Glomerular visceral epithelial cell (primary cell): ENCODE data around the gene NUMB.

Experiments
- DNase-seq: peaks from one replicate; pipeline ENCODE4 v3.0.0-alpha.2; 2016; ENCODE audit errors: extremely low spot score

The NUMB gene

DNA sequence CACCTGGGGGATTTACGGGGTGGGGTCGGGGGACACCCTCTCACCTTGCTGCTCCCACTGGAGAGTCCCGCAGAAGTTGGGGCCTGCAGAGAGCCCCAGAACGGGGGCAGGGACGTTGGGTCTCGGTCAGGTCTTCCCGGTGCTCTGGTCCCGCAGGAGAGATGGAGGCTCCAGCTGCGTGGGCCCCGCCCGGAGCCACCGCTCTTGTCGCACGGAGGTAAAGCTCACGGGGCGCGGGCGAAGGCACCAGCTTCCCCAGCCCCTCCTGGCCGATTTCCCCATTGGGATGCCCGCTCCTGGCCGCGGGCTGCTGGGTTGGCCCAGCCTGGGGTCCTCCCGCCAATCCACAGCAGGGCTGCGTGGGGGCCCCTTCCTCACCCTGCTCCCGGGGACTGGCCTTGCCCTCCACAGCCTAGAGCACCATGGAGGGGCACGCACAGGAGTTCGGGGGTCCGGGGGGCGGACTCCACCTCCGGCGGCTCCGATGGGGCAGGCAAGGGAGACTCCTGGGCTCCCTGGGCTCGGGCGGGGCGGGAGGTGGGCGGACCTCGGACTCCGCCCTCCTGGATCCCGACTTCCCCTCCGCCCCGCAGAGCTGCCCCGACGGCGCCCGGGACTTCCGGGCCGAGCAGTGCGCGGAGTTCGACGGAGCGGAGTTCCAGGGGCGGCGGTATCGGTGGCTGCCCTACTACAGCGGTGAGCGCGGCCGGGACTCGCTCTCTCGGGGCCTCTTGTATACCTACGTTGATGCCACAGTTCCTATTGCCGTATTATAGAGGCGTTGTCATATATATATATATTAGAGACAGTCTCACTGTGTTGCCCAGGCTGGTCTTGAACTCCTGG is 212.6 kb downstream of the NUMB start:
- no peak for DNase-seq

DNA sequence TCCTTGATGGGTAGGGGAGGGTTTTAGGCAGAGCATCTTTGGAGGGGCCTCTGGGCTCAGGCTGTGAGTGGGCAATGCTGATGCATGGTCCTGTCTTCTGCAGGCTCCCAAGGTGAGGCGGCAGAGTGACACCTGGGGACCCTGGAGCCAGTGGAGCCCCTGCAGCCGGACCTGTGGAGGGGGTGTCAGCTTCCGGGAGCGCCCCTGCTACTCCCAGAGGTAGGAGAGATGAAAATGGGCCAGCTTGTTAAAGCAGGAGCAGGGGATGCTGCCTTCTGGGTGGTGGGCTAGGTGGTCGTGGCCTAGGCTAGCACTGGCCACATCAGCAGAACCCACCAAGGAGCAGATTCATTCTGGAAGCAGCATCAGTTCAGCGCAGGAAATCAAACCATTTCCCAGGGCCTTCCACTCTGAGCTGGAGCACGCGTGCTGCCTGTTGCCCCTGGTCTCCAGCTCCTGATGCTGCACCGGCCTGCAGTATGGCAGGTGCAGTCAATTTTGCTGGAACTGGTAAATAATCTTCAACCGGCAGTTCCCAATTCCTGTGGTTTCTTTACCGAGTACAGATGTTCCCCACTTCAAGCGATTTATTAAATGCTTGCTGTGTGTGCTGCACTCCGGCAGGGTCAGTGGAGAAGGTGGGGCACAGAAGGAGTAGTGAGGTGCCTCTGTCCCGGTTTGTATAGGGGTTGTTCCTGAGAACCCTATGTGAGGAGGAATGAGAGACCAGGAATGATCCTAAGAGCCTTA is 213.6 kb downstream of the NUMB start:
- DNase-seq, result no peak

DNA sequence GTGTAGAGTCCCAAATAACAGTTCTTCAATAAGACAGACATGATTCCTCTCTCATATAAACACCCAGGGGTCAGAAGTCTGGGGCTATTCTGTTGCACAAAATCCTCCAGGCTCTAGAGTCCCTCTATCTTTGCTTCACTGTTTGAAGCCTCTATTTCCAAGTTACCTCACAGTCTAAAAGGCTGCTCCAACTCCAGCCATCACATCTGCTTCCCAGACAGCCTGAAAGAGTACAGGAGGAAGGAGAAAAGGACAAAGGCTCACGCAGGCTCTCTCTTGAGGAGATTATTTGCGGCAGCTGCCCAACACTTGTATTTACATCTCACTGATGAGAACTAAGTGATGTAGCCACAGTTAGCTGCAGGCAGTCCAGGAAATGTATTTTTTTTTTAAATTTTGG is 214.6 kb downstream of the NUMB start:
- DNase-seq, result no peak

DNA sequence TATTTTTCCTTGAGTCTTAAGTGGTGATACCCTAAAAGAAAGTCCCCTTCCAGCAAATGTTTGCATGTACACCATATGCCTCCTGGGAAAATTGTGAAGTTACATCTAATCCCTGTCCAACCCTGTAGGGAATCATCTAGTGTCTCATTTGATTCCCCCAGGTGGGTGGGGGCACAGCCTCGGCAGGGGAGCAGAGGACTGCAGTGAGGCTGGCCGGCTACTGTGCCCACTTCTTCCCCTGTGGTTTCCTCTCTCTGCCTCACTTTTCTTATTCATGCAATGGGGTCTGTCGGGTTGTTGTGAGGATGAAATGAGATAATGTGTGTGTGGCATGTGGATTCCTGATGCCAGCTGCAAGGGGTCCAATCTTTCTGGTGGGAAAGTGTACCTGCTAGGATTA is 215.0 kb downstream of the NUMB start:
- no peak for DNase-seq

DNA sequence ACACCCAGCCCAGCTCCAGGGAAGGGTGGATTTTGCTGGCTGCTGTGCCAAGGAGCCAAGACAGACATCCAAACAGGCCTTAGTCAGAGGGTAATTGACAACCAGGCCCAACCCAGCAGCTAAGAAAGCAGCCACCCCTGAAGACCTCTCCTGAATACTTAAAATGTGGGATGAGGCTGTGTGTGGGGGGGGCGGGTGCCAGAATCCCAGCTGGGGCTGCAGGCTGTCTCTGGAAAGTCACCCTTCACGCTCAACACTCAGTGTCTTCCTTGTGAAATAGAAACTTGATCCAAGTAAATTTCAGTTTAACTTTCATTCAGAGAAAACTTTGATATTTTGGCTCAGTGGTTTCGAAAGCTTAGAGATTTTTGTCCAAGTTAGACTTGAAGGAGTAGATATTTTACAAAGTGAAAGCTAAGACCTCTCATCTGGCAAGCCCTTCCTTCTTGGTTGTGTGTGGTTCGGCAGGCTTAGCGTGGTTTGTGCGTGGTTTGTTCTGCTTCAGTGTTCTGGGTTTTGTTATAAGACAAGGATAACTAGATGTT is 215.9 kb downstream of the NUMB start:
- DNase-seq, result peak; percentile 78

DNA sequence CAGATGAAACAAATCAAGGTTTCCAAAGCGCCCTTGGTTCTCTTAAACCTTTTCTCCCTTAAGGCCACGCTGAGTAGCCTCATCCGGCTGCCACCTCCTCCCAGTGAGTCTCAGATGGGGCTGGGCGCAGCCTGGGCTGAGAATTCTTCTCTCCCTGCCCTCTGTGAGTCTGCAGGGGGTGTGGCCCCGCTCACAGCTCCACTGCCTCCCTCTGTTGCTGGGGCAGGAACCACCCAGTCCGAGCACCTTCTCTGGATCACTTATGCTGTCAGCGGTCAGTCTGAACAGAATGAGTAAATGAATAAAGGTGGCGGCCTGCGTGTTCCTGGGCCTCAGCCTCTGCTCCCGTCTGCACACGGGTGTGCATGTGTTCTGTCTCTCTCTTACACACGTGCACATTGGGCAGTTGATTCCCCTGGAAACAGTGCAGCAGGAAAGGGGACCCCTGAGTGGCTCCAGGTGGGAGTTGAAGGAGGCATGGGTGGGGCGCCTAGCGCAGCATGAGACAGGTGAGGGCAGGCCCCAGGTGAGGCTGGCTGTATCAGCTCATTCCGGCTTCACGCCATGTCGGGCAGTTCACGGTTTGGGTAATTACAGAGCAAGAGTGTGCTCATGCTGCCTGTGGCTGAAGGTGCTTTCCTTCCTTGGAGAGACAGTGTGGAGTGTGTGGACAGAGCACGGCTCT is 216.7 kb downstream of the NUMB start:
- DNase-seq, result peak; percentile 88

DNA sequence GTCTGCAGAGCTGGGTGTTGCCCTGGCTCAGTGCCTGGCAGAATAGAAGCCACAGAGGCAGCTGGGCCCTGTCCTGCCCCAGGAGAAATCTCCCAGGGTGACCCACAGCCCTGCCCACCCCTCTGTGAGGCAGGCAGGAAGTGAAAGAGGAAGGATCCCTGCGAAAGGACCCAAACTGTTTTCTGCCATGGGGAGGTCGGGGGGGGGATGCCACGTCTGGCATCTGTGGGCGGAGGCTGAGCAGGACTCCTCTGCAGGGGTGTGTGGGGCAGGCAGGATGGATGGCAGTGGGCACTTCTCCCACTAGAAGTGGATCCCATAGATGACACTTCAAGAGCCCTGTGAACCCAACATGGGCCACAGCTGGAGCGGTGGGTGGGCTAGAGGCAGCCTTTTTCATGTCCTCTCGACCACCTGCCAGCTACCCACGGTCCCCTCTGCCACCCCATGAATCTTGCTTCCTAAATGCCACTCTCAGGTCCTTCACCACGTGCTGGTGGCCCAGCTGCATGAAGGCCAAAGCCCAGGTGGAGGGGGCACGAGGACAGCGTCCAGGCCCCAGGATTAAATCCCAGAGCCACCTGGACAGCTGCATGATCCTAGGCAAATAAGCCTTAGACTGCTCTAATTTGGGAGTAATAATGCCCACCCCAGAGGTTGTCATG is 217.4 kb downstream of the NUMB start:
- DNase-seq, result peak; percentile 41

DNA sequence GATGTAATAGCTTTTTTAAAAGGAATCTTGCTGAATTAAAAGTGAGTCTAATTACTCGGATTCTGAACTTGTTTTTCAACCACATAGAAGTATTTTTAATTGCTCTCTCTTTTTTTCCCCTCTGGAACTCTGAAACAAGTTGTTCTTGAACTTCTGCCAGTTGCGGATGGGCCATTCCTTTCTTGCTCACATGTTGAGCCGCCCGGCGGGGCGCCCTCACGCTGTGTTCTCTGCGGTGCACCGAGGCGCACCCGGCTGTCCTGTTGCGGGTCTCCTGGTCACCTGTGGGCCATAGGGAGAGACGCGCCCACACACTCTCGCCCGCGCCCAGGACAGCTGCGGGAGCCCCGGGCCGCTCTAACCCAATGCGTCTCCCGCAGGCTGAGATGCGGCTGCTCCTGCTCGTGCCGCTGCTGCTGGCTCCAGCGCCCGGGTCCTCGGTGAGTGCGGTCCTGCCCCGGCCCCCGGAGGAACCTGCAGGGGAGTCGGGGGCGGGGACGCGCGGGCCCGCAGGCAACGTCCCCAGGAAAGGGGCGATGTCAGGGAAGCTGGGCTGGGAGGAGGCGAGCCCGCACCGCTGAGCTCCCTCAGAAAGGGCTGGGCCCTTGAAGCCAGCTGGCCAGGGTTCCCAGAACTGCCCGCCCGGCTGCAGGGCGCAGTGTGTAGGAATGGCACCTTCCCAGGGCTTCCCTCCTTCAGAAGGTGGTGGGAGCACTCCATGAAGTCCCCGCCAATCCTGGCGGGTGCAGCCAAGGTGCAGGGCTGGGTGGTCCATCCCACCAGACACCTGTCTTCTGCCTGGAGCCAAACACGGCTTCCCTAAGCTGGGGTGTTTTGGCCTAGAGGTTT is 218.7 kb downstream of the NUMB start:
- peak; percentile 28 for DNase-seq

DNA sequence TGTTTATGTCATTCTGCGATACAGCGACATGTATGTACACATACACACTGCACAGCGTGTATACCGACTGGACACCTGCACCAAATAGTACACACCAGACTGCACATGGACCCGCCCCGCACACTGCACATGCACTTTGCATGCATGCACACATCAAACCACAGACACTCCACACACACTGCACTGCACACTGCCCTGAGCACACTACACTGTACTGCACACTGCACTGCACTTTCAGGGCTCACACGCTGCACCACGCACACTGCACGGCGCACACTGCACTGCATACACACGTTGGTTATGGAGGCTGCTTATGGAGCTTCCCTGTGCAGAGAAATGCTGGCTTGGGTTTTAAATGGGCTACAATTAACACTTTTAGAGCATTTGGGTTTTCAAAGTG is 219.4 kb downstream of the NUMB start:
- no peak for DNase-seq

DNA sequence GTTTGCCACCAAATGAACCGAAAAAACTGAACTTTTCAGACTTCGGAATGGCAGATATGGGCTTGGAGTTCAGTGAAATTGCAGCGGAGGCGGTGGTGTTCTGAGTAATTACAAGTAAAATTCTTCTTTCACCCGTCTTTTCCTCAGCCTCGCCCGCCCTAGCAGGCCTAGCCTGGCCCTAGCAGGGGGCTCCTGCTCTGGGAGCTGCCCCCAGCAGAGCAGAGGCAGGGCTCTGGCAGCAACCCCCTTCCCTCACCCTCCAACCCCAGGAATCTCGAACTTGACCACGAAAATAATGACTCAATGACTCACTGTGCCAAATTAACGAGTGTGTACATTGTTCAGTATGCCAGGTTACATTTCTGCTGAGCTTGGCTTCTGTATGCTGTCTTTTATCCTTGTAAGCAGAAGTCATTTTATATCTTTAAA is 219.9 kb downstream of the NUMB start:
- DNase-seq, result peak; percentile 91

DNA sequence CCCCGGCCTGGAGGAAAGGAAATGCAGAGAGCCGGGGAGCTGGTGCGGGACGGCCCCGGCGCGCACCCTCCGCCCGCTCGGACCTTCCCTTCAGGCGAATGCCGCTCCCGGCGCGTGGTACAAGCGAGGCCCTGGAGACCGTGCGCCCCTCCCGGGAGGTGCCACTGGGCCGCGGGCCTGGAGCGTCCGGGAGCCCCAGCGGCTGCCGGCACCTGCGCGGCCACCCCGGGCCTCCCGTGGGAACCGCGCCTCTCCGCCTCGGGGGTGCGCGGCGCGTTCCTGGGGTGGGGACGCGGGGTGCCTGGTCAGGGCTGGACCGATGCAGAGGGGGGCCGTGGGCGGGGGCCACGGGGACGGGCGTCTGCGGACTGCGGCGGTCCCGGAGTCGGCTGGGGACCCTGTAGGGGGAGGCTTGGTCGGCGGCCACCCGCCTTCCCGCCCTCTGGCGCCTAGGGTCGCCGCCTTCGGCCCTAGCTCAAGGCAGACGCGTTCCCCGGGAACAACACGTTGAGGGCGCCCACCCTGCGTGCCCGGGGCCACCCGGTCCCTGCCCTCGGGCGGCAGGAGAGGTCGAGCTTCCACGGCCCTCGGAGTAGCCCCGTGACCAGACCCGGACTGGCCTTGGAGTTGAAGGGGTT is 220.4 kb downstream of the NUMB start:
- no peak for DNase-seq

DNA sequence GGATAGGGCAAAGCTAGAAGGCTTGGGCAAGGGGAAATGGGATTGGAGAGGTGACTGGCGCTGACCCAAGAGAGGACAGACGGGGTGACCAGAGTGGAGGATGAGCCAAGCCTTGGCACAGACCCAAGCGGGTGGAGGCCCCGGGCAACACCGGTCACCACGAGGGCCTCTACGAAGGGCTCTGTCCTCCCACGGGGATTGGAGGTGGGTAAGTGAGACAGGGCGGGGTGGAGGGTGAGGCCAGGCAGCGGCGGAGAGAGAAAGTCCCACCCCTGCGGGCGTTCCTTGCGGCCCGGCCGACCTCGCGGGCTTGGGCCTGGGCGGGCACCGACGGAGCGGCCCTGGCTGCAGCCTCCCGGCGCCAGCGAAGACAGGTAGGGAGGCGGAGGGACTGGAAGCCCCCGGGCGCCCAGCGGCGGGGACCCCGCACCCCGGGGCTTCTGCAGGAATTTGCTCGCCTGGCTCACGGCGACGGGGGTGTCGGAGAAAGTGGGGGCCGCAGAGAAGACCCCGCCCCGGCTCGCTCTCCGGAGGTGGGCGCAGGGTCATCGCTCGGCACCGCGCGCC is 221.0 kb downstream of the NUMB start, which contains the start of gene PAPLN:
TSS of gene PAPLN (plus strand) at position 288 of the 567 bp plus-strand sequence. CDS start 2,273 bp downstream, outside the sequence.
- DNase-seq, result peak; percentile 72

DNA sequence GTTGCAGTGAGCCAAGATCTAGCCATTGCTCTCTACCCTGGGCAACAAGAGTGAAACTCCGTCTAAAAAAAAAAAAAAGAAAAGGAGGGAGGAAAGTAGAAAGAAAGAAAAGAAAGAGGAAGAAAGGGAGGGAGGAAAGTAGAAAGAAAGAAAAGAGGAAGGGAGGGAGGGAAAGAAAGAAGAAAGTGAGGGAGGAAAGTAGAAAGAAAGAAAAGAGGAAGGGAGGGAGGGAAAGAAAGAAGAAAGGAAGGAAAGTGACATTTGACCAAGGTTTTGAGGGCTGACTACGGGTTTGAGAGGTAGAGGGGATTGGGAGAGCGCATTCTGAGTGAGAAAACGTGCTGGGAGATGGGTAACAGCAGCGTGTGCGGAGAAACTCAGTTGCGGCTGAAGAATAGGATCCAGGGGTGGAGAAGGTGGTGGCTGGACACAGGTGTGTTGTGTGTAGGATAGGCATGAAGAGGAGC is 221.6 kb downstream of the NUMB start:
- DNase-seq, result no peak

DNA sequence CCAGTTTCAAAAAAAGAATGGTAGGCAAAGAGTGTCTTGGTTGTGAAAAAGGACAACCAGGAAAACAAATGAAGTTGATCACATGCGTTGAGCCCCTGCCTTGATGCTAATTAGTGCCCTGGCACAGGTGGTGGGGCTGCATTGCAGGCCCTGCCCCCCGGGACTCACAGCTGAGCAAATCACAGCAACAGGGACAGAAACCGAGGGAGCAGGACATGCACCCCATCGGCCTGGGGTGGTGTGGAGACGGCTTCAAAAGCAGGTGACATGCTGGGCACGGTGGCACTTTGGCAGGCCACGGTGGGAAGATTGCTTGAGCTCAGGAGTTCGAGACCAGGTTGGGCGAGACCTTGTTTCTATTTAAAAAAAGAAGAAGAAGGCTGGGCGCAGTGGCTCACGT is 222.2 kb downstream of the NUMB start:
- DNase-seq, result no peak

DNA sequence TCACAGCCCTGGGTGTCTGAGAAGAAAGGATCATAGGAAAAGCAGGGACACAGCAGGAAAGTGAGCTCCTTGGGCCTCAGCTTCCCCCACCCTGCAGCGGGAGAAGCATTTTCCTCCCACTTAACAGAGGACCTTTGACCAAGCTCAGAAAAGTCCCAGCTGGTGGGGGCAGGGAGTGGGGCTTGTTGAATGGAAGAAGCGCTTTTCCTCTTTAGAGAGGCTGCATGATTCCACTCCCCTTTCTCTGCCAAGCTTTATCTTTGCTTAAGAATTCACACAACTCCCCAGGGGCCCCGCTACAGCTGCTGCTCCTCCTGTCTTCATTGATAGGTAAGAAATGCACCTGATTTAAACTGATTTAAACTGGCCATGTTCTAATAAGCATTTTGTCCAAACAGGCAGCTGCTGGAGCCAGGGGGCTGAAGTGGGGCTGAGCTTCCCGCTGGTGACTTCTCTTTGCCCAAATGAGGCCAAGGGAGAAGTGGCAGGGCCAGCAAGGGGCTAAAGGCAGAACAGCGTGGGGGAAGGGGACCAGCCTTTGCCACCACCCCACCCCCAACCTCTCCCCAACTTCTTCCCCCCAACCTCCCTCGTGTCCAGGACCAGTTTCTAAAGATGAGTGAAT is 222.7 kb downstream of the NUMB start:
- DNase-seq, result no peak

DNA sequence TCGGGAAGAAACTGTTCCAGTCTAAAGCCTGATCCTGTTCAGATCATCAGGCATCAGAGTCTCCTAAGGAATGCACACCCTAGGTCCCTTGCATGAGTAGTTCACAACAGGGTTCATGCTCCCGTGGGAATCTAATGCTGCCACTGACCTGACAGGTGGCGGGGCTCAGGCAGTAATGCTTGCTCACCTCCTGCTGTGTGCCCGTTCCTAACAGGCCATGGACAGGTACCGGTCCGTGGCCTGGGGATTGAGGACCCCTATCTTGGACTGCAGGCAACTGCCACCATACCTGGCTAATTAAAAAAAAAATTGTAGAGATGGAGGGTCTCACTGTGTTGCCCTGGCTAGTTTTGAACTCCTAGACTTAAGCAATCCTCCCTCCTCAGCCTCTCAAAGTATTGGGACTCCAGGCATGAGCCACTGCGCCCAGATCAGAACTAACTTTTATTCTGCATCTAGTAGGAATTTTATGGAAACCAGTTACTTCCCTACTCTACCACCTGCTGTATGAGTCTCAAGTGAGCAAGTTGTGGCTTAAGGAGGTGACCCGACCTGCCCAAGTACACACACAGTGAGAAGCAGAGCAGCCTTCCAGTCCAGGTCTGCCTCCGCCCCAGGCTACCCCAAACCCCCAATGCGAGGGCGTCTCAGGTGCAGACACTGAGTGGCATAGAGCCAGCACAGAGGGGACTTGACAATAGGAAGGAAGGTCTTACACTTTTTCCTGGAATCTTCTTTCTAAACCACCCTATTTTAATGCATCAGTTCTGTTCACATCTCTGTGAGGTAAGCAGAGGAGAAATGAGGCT is 223.6 kb downstream of the NUMB start:
- DNase-seq, result no peak

DNA sequence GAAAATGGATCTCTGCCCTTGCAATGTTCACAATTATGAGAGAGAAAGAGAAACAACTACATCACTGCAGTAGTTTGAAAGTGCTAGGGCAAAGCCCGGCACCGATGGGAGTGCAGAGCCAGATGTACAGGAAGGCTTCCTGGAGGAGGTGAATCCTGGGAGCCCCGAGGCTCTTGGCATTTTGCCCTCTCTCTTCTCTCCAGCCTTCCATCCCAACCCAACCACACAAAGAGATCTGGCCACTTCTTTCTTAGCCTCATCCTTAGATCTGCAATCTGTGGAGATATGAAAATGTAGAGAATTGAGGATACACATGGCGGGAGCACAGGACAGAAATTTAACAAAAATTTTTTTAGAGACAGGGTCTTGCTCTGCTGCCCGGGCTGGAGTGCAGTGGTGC is 224.3 kb downstream of the NUMB start:
- DNase-seq, result no peak

DNA sequence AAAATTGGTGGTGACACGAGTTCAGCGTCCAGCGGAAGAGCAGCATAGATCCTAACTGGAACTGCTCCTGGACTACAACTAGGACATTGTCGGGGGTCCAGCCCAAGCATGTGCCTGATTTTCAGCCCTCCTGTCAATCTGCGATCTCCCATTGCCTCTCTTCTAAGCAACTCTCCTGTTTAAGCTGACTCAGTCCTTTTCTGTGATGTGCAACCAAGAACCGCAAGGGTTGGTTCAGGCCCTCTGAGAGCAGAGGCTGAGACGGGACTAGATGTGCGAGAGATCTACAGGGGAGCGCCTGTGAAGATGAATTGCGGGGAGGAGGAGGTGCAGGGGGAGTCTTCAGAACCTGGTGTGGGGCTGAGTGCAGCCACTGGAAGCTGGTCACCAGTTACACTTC is 224.8 kb downstream of the NUMB start:
- no peak for DNase-seq
